ENCODE results near the gene IBA57. TPM values are rescaled to one million over a fixed set of nuclear protein-coding genes. Genes with fewer than 3 reads are reported as not detected.
"Not testable (repeated sequence)": the region's sequence is repeated elsewhere in the genome, so short reads cannot be mapped to it uniquely, and the experiment has no call there.

IBA57 gene
- total RNA-seq, 1 donor from 2014 or later: 5.1 TPM

GRCh38 chr1:228226141-228226874 is 60.7 kb downstream of the IBA57 start:
- no peak for DNase-seq (ENCODE audit: low spot score)

GRCh38 chr1:228226956-228227791 is 61.6 kb downstream of the IBA57 start:
- no peak for DNase-seq (ENCODE audit: low spot score)

- DNase-seq (ENCODE audit: low spot score): not testable (repeated sequence)
Measured at GRCh38 chr1:228228147-228228546, 62.5 kb downstream of the IBA57 start.

- DNase-seq (ENCODE audit: low spot score): peak; percentile 56
Measured at GRCh38 chr1:228228601-228229074, 63.0 kb downstream of the IBA57 start.

- no peak for DNase-seq (ENCODE audit: low spot score)
Measured at GRCh38 chr1:228231189-228231588, 65.6 kb downstream of the IBA57 start.

Other genes starting within 250 kb of the IBA57 start
- 8.7 TPM for gene WNT9A, start 217.9 kb upstream of the IBA57 start, total RNA-seq (ENCODE audit: insufficient read depth, low replicate concordance)
- not detected for gene WNT3A, start 158.8 kb upstream of the IBA57 start, total RNA-seq (ENCODE audit: insufficient read depth, low replicate concordance)
- gene ARF1, start 83.1 kb upstream of the IBA57 start, total RNA-seq (ENCODE audit: insufficient read depth, low replicate concordance): 159 TPM
- 10.4 TPM for gene C1orf35, start 62.5 kb upstream of the IBA57 start, total RNA-seq (ENCODE audit: insufficient read depth, low replicate concordance)
- 46.0 TPM for gene MRPL55, start 56.5 kb upstream of the IBA57 start, total RNA-seq (ENCODE audit: insufficient read depth, low replicate concordance)
- gene GUK1, start 25.5 kb upstream of the IBA57 start, total RNA-seq (ENCODE audit: insufficient read depth, low replicate concordance): 239 TPM
- gene GJC2, start 15.9 kb upstream of the IBA57 start, total RNA-seq (ENCODE audit: insufficient read depth, low replicate concordance): 1.9 TPM
- 23.1 TPM for gene OBSCN, start 42.2 kb downstream of the IBA57 start, total RNA-seq (ENCODE audit: insufficient read depth, low replicate concordance)
- 21.7 TPM for gene TRIM11, start 241.0 kb downstream of the IBA57 start, total RNA-seq (ENCODE audit: insufficient read depth, low replicate concordance)

All from umbilical cord (tissue), 2 donors.